RWPE1 (cell line): ENCODE results near the gene ADAM12.

Experiments used
- CTCF ChIA-PET: fragments of 350-600 bp; sonication (Branson Sonifier 250); formaldehyde crosslinking; extraction: SDS; loops from one replicate; lab custom pipeline; 2021; lab: Yijun Ruan, JAX
- POLR2A ChIA-PET: fragments of 400-600 bp; formaldehyde crosslinking; extraction: SDS; loops from one replicate; lab custom pipeline; 2020; ENCODE audit warnings: antibody characterized with exemption; ENCODE audit not compliant: low non-redundant PET; lab: Yijun Ruan, JAX
- DNase-seq: peaks from one replicate; pipeline ENCODE4 v3.0.0; 2012; ENCODE audit warnings: low spot score
- H3K27ac ChIP-seq: fragments of 450-650 bp; 2 replicates; pipeline ENCODE4 v1.5.1; 2017
- TF ChIP-seq, protein P1 (sequence below): fragments of 450-650 bp; conservative IDR thresholded peaks from 2 replicates; pipeline ENCODE4 v1.5.1; 2017; ENCODE audit warnings: low read depth, mild to moderate bottlenecking

ADAM12 gene

DNA sequence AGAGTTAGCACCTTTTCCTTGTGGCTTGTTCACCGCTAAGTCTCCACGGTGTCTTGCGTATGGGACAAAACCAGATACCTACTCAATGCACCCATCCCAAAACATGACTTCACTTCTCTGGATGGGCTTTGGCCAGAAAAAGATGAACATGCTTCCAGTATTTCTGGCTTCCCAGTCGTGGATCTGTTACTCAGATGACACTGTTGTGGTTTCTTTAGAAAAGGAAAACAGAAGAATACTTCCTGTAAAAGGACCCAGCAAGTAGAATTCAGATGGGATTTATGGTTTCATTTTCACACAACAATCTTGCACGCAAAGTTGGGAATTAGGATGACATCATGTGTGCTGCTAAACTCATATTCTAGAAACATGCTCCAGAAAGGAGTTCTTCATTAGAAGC is 216.7 kb downstream of the ADAM12 start:
- POLR2A ChIA-PET, result no interaction called here
- CTCF ChIA-PET, result no interaction called here
- DNase-seq, result no peak
- H3K27ac ChIP-seq, result no peak overlapping the region
- TF ChIP-seq, protein P1, sequence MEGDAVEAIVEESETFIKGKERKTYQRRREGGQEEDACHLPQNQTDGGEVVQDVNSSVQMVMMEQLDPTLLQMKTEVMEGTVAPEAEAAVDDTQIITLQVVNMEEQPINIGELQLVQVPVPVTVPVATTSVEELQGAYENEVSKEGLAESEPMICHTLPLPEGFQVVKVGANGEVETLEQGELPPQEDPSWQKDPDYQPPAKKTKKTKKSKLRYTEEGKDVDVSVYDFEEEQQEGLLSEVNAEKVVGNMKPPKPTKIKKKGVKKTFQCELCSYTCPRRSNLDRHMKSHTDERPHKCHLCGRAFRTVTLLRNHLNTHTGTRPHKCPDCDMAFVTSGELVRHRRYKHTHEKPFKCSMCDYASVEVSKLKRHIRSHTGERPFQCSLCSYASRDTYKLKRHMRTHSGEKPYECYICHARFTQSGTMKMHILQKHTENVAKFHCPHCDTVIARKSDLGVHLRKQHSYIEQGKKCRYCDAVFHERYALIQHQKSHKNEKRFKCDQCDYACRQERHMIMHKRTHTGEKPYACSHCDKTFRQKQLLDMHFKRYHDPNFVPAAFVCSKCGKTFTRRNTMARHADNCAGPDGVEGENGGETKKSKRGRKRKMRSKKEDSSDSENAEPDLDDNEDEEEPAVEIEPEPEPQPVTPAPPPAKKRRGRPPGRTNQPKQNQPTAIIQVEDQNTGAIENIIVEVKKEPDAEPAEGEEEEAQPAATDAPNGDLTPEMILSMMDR, result no peak

DNA sequence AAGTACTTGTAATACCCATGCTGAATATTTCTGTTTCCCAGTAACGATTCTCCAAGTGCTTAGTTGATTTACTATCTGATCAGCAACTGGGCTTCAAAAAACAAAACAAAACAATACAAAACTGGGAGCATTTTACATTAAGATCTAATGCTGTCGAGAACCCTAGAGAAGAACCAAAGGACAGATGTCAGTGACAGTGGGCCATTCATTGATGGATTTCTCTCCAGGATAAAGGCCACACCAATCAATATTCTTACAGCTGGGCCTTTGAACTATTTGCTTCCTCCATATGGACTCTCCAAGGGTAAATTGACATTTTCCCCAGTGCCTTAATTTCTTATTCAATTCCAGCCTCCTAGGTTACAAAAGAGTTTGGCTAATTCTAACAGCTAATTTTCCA is 217.5 kb downstream of the ADAM12 start:
- no peak for DNase-seq
- CTCF ChIA-PET, result interaction anchor here (0.6 kb wide), 1 partner anchor 48 kb away, joined by 4 read pairs; no protein-coding TSS in a partner anchor
- POLR2A ChIA-PET, result no interaction called here
- H3K27ac ChIP-seq, result no peak overlapping the region
- TF ChIP-seq, protein P1, result no peak

GRCh38 chr10:126170371-126170770 is 217.9 kb downstream of the ADAM12 start:
- POLR2A ChIA-PET, result no interaction called here
- CTCF ChIA-PET, result interaction anchor here (0.6 kb wide), 1 partner anchor 48 kb away, joined by 4 read pairs; no protein-coding TSS in a partner anchor
- TF ChIP-seq, protein P1, result no peak
- no peak for DNase-seq
- H3K27ac ChIP-seq, result no peak overlapping the region

GRCh38 chr10:126169899-126170298 is 218.4 kb downstream of the ADAM12 start:
- CTCF ChIA-PET, result no interaction called here
- POLR2A ChIA-PET, result no interaction called here
- TF ChIP-seq, protein P1, result no peak
- no peak for DNase-seq
- H3K27ac ChIP-seq, result no peak overlapping the region

GRCh38 chr10:126166797-126167196 is 221.5 kb downstream of the ADAM12 start:
- H3K27ac ChIP-seq, result no peak overlapping the region
- TF ChIP-seq, protein P1, result no peak
- no peak for DNase-seq
- POLR2A ChIA-PET, result no interaction called here
- CTCF ChIA-PET, result no interaction called here

- CTCF ChIA-PET, result no interaction called here
- H3K27ac ChIP-seq, result no peak overlapping the region
- TF ChIP-seq, protein P1, result no peak
- DNase-seq, result no peak
- POLR2A ChIA-PET, result no interaction called here
Measured at GRCh38 chr10:126165874-126166273, 222.4 kb downstream of the ADAM12 start.
